Chondrocyte (in vitro differentiated cells): ENCODE measurements around the gene ADCY5. TPM values are rescaled to one million over a fixed set of nuclear protein-coding genes. Genes with fewer than 3 reads are reported as not detected.

Experiments
- DNase-seq: peaks from one replicate; pipeline ENCODE4 v3.0.0; 2021; ENCODE audit warnings: mixed read lengths, low spot score
- H3K27ac Mint-ChIP-seq: one replicate; pipeline ENCODE4 v1.8.0; 2021; ENCODE audit warnings: mild to moderate bottlenecking, moderate library complexity, mixed read lengths; ENCODE audit not compliant: unreplicated experiment
- H3K27me3 Mint-ChIP-seq: 2 replicates; pipeline ENCODE4 v1.8.0; 2021; ENCODE audit warnings: low read depth, mixed read lengths
- H3K36me3 Mint-ChIP-seq: 2 replicates; pipeline ENCODE4 v1.8.0; 2021; ENCODE audit warnings: low read depth, mixed read lengths
- H3K4me1 Mint-ChIP-seq: 2 replicates; pipeline ENCODE4 v1.8.0; 2021; ENCODE audit warnings: low read depth, mild to moderate bottlenecking, mixed read lengths
- H3K4me3 Mint-ChIP-seq: one replicate; pipeline ENCODE4 v1.8.0; 2021; ENCODE audit warnings: mild to moderate bottlenecking, moderate library complexity, mixed read lengths; ENCODE audit not compliant: unreplicated experiment
- H3K9me3 Mint-ChIP-seq: 2 replicates; pipeline ENCODE4 v1.8.0; 2021; ENCODE audit warnings: low read depth, mixed read lengths
- total RNA-seq: library from RNA; stranded (reverse); gene quantifications from 3 replicates; pipeline ENCODE4 v1.2.1, GENCODE V29; 2021
- TF ChIP-seq, protein P1 (sequence below): fragments of 200-600 bp; sonication (generic); IDR thresholded peaks from 2 replicates; pipeline ENCODE4 v1.5.0; 2021; ENCODE audit warnings: antibody characterized with exemption, mild to moderate bottlenecking, moderate library complexity

Gene ADCY5
- total RNA-seq, 1 donor from 2014 or later = 8.0 TPM

DNA sequence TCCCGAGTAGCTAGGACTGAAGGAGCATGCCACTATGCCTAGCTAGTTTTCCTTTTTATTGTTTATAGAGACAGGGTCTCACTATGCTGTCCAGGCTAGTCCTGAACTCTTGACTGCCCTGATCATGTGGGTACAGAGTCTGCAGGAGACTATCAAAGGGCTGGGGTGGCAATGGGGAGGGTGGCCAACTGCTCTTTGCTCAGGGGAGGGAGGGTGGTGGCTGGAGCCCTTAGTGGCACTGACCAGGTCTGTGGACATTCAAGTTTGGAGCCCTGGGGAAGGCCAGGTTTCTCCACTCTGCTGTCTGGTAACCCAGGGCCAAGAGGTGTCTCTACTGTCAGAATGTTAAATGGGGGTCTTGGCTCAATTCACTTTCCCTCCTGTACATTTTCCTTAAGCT is 125.1 kb downstream of the ADCY5 start:
- peaks cover 8% of the 10 kb centered on the region for H3K36me3 Mint-ChIP-seq
- no peak for DNase-seq
- no peaks in the 10 kb centered on the region for H3K9me3 Mint-ChIP-seq
- H3K27ac Mint-ChIP-seq = no peak overlapping the region
- TF ChIP-seq, protein P1, sequence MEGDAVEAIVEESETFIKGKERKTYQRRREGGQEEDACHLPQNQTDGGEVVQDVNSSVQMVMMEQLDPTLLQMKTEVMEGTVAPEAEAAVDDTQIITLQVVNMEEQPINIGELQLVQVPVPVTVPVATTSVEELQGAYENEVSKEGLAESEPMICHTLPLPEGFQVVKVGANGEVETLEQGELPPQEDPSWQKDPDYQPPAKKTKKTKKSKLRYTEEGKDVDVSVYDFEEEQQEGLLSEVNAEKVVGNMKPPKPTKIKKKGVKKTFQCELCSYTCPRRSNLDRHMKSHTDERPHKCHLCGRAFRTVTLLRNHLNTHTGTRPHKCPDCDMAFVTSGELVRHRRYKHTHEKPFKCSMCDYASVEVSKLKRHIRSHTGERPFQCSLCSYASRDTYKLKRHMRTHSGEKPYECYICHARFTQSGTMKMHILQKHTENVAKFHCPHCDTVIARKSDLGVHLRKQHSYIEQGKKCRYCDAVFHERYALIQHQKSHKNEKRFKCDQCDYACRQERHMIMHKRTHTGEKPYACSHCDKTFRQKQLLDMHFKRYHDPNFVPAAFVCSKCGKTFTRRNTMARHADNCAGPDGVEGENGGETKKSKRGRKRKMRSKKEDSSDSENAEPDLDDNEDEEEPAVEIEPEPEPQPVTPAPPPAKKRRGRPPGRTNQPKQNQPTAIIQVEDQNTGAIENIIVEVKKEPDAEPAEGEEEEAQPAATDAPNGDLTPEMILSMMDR = no peak
- no peak overlapping the region for H3K4me3 Mint-ChIP-seq
- peaks cover 4% of the 10 kb centered on the region for H3K4me1 Mint-ChIP-seq
- peaks cover 38% of the 10 kb centered on the region for H3K27me3 Mint-ChIP-seq

GRCh38 chr3:123322866-123323265 is 126.0 kb downstream of the ADCY5 start:
- peaks cover 4% of the 10 kb centered on the region for H3K4me1 Mint-ChIP-seq
- peaks cover 11% of the 10 kb centered on the region for H3K36me3 Mint-ChIP-seq
- peak; percentile 61 for DNase-seq
- no peak overlapping the region for H3K27ac Mint-ChIP-seq
- H3K4me3 Mint-ChIP-seq = no peak overlapping the region
- H3K9me3 Mint-ChIP-seq = no peaks in the 10 kb centered on the region
- TF ChIP-seq, protein P1 = no peak
- peaks cover 33% of the 10 kb centered on the region for H3K27me3 Mint-ChIP-seq

- no peaks in the 10 kb centered on the region for H3K9me3 Mint-ChIP-seq
- TF ChIP-seq, protein P1 = no peak
- peaks cover 26% of the 10 kb centered on the region for H3K27me3 Mint-ChIP-seq
- peaks cover 4% of the 10 kb centered on the region for H3K4me1 Mint-ChIP-seq
- no peak for DNase-seq
- H3K36me3 Mint-ChIP-seq = peaks cover 10% of the 10 kb centered on the region
- H3K27ac Mint-ChIP-seq = no peak overlapping the region
- no peak overlapping the region for H3K4me3 Mint-ChIP-seq
Observed at GRCh38 chr3:123321806-123322205, 127.1 kb downstream of the ADCY5 start.

DNA sequence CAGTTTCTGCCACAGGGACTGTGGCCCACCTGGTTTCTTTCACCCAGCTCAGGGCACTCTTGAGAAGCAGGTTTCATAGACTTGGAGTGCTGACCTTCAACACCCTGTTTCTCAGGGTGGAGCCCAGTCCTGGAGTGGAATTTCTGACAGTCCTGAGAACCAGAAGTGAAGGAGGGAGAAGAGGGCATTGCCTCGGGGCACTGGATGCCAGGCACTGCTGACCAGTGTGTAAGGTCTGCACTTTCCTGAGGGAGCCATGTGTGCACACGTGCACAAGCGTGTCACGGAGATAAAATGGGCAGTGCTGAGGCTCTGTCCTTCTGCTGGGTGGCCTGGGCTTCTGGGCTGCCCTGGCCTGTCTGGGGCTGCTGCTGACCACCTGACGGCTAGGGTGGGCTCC is 128.7 kb downstream of the ADCY5 start:
- DNase-seq = peak; percentile 62

DNA sequence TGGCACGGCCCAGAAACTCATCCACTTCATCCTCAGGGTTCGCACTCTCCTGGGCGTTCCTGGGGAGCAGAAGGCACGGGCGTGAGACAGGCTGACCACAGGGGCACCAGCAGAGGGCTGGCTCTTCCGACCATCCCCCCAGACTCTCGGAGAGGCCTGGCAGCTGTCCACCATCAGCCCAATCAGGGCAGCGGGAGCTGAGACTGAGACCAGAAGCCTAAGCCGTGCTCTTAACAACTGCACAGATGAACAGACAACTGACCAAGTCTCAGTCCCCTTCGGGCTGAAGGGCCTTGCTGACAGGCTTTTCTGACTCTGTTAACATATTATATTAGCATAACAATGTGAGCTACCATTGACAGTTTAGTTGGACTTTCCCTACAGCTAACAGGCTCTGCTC is 129.1 kb downstream of the ADCY5 start:
- peaks cover 31% of the 10 kb centered on the region for H3K27me3 Mint-ChIP-seq
- TF ChIP-seq, protein P1 = no peak
- H3K4me3 Mint-ChIP-seq = no peak overlapping the region
- H3K4me1 Mint-ChIP-seq = peaks cover 4% of the 10 kb centered on the region
- H3K9me3 Mint-ChIP-seq = no peaks in the 10 kb centered on the region
- peak; percentile 82 for DNase-seq
- H3K27ac Mint-ChIP-seq = no peak overlapping the region
- peaks cover 15% of the 10 kb centered on the region for H3K36me3 Mint-ChIP-seq

More for the DNA sequence above, 128.7 kb downstream of the ADCY5 start:
- Mint-ChIP-seq H3K27me3 (peaks cover 27% of the 10 kb centered on the region), H3K27ac (no peak overlapping the region), H3K4me1 (peaks cover 4% of the 10 kb centered on the region), H3K9me3 (no peaks in the 10 kb centered on the region), H3K4me3 (no peak overlapping the region), H3K36me3 (peaks cover 14% of the 10 kb centered on the region)
- TF ChIP-seq, protein P1 = no peak
